ELF-1 (cell line): ENCODE results near the gene MED17.

ENCODE experiments used
- DNase-seq: peaks from one replicate; pipeline ENCODE4 v3.0.0-alpha.2; 2016; ENCODE audit warnings: low read depth, low spot score

The MED17 gene, protein sequence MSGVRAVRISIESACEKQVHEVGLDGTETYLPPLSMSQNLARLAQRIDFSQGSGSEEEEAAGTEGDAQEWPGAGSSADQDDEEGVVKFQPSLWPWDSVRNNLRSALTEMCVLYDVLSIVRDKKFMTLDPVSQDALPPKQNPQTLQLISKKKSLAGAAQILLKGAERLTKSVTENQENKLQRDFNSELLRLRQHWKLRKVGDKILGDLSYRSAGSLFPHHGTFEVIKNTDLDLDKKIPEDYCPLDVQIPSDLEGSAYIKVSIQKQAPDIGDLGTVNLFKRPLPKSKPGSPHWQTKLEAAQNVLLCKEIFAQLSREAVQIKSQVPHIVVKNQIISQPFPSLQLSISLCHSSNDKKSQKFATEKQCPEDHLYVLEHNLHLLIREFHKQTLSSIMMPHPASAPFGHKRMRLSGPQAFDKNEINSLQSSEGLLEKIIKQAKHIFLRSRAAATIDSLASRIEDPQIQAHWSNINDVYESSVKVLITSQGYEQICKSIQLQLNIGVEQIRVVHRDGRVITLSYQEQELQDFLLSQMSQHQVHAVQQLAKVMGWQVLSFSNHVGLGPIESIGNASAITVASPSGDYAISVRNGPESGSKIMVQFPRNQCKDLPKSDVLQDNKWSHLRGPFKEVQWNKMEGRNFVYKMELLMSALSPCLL

GRCh38 chr11:93784145-93784934 is at the start of gene MED17:
Gene MED17, plus strand, starts transcription at chr11:93784282. Its CDS starts 232 bp downstream, at chr11:93784514.
- peak; percentile 96 for DNase-seq

DNA sequence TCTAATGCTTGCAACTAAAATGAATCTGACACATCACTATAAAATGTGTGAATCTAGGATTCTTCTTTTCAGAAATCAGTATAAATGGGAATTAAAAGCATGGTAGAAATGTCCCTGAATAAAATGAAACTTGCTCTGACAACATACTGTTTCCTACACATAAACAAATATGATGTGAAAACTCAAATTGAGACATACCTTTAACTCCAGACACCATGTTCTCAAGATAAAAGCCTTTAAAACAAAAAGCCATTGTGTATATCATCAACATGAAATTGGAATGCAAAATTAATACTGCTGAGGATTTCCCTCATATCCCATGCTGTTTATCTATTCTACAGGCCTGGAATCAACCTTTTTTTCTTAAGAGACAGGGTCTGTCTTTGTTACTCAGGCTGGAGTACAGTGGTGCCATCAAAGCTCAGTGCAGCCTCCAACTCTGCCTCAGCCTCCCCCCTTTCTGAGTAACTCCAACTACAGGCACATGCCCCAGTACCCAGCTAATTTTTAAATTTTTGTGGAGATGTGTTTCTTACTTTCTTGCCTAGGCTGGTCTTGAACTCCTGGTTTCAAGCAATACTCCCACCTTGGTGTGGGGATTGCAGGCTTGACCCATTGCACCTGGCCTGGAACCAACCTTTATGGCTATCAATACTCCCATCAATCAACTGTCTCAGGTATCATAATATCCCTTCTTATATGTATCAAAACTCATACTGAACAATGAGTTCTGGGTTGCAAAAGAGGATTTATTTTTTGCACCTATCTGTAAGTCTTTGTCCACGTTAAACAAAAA is 49.5 kb upstream of the MED17 start:
- no peak for DNase-seq

DNA sequence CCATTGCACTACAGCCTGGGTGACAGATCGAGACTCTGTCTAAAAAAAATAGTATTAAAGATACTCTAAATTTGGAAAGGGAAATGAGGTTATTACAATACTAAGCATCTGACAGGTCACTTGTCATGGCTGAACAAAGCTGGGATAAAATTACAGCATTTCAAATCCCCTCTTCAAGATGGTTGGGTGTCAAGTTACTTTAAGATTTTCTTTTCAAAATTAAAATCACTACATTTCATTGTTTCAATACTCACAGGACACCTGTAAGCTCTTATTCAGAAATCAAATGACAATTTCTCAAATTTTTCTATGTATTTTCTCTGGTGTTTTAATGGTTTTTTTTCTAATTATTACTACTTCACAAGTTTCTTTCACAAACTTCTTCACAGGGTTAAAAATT is 48.5 kb upstream of the MED17 start:
- no peak for DNase-seq

GRCh38 chr11:93736129-93736528 is 48.0 kb upstream of the MED17 start:
- DNase-seq, result no peak

- DNase-seq, result no peak
These were observed 46.0 kb upstream of the MED17 start for GRCh38 chr11:93737904-93738612.

- peak; percentile 19 for DNase-seq
These were observed 45.4 kb upstream of the MED17 start for GRCh38 chr11:93738647-93739081.

DNA sequence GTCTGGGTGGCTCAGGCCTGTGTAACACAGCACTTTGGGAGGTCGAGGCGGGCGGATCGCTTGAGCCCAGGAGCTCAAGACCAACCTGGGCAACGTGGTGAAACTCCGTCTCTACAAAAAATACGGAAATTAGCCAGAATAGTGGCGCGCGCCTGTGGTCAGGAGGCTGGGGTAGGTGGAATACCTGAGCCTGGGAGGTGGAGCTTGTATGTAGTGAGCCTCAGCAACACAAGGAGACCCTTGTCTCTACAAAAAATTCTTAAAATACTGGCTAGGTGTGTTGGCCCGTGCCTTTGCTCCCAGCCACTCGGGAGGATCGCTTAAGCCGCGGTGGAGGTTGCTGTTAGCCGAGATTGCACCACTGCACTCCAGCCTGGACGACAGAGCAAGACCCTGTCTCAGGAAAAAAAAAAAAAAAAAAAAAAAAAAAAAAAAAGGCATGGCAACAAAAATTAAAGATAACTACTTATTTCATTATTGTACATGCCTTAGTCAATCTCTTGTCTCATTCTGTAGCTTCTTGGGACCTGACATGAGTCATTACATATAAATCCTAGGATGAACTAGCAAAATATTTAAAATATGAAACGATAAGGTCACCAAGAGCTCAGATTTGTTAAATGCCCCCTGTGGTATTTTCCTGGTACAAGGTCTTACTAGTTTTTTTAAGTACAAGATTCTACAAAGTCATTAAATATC is 43.9 kb upstream of the MED17 start:
- DNase-seq, result peak; percentile 73

- peak; percentile 62 for DNase-seq
These were observed 43.4 kb upstream of the MED17 start for GRCh38 chr11:93740730-93741093.

DNA sequence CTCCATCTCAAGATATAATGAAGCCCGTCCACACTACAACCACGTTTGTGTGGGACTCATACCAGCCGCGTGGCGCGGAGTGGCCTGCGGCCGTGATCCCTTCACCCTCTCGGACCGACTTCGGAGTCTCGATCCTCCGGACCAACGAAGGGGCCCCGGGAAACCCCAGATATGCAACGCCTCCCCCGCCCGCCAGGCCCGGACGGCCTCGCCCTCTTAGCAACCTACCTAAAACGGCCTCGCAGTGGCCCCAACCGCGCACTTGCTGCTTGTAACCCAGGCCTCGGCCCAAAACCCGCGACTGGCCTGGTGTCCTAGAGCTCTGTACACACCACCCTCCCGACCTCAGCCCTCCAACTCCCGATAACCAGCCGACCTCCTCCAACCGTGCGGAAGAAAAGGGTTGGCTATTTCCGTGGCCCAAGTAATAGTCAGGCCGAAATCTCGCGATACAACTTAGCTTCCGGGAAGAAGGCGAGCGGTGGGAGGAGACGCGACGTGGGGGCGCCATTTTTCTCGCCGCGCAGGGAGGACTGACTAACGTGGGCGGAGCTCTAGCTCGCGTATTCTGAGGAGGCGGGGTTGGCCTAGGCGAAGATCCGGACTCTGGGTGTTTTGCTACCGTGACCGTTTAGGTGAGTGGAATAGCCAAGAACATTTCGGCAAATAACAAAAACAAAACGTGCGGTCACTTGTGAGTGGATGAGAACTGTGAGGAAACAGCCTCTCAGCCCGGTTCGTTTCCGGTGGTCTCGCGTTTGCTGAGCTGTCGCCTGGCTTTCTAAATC is 42.8 kb upstream of the MED17 start, which contains the start of the genes C11orf54 and TAF1D:
C11orf54 (plus strand) TSS at position 579 of the 788 bp plus-strand sequence. CDS start 5,722 bp downstream, outside the sequence.
TAF1D (minus strand) TSS at position 402 of the 788 bp plus-strand sequence. CDS start 2,191 bp downstream, outside the sequence.
- DNase-seq, result peak; percentile 98

GRCh38 chr11:93741882-93742226 is 42.2 kb upstream of the MED17 start:
- DNase-seq, result no peak

GRCh38 chr11:93743291-93743690 is 40.8 kb upstream of the MED17 start:
- DNase-seq, result peak; percentile 41

GRCh38 chr11:93744669-93745004 is 39.4 kb upstream of the MED17 start:
- no peak for DNase-seq

DNA sequence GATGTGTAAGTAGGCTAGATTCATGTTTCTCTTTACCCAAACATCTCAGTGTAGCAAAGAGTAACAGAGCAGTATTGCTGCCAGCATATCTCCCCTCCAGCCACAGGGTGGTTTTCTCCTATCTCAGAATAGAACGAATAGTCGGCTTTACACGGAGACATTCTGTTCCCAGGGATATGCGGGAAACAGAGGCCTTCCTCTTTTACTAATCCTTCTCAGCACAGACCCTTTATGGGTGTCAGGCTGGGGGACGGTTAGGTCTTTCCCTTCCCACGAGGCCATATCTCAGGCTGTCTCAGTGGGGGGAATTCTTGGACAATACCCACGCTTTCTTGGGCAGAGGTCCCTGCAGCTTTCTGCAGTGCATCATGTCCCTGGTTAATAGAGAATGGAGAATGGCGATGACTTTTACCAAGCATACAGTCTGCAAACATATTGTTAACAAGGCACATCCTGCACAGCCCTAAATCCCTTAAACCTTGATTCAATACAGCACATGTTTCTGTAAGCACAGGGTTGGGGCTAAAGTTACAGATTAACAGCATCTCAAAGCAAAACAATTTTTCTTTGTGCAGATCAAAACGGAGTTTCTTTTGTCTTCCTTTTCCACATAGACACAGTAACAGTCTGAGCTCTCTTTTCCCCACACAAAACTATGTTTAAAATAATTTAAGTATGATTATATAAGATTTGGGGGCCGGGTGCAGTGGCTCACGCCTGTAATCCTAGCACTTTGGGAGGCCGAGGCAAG is 38.9 kb upstream of the MED17 start:
- DNase-seq, result peak; percentile 23

- DNase-seq, result no peak
These were observed 38.0 kb upstream of the MED17 start for GRCh38 chr11:93746101-93746500.

DNA sequence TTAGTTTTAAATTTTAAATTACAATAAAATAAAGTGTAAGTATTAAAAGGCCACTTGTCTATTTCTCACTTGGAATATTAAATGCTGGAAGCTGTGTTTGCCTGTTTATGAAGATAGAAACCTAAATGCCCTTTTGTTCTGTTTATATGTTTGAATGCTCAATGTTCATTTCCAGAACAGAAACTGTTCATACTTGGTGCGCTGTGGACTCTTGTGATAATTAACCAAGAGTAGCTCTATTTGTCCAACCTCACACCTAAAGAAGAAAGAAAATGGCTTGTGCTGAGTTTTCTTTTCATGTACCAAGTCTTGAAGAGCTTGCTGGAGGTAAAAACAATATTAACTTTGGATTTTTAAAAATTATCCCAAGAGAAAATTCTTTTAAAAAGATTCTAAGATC is 37.0 kb upstream of the MED17 start:
- no peak for DNase-seq

DNA sequence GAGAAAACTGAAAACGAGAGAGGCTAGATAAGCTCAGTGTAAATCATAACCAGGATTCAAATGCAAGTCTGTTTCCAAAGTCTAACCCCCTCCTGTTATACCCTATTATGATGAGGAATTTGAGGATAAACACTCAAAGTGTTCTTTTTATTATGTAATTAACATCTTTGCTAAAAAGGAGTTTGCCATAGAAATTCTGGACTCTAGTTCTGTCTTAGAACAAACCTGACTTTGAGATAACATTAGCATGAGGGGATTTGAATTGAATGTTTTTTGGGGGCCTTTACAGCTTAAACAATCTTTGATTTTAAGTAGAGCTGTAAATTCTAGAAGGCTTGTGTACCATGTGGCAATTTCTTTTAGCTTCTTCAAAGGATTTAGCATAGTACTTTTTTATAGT is 33.1 kb upstream of the MED17 start:
- DNase-seq, result no peak

DNA sequence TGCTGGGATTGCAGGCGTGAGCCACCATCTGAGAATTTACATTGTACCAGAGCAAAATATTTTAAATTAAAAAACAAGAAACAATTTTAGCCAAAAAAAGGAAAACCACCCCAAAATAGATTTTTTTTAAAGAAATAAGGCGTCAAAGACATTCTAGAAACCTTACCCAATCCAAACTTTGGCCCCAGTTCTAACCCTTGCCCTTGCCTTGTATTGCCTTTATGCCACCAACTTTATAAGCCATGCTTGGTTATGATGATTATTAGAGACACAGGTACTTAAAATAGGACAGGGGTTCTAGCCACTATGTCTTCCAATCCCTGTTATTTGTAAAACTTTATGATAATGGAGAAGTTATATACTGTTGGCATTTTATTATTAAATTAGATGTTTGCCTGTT is 30.8 kb upstream of the MED17 start:
- DNase-seq, result no peak

GRCh38 chr11:93756748-93757147 is 27.3 kb upstream of the MED17 start:
- no peak for DNase-seq

DNA sequence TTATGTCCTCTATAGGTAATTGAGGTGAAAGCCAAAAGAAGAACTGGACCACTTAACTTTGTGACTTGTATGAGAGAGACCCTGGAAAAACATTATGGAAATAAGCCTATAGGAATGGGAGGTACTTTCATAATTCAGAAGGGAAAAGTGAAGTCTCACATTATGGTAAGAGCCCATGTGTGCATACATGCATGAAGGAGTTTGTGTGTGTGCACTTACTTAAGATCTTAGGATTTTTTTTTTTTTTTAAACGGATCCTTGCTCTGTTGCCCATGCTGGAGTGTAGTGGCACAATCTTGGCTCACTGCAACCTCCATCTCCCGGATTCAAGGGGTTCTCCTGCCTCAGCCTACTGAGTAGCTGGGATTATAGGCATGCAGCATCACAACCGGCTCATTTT is 26.8 kb upstream of the MED17 start:
- DNase-seq, result no peak
